Measurements from ENCODE around the gene ZNF541. TPM values are rescaled to one million over a fixed set of nuclear protein-coding genes. Genes with fewer than 3 reads are reported as not detected.

ZNF541 gene
- total RNA-seq, 1 experiment from 2014 or later, result 0.15 TPM

DNA sequence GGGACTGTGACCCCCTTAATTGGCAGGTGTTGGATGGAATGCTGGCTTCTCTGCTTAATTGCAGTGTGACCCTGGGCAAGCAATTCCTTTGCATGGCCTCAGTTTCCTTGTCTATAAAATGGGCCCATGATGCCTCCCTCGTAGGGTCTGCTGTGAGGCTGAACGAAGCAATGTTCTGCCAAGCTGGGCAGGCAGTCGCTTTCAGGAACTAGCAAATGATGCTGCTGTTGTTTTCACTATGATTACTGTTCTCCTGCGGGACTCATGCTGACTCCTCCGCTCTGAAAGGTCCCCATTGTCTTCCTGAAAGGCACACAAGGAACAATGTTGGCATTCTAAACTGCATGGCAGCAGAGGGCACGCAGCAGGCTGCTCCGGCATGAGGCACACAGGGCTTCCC is 42.8 kb upstream of the ZNF541 start:
- no peaks in the 10 kb centered on the region for H3K9me3 ChIP-seq (ENCODE audit: control insufficient read depth, insufficient read depth, low read depth, low read length)
- H3K4me3 ChIP-seq (ENCODE audit: low read depth in 2 of 2, low read length in 2 of 2), result no peak overlapping the region
- no peak for ATAC-seq
- CTCF ChIA-PET, result no interaction called here
- DNase-seq (ENCODE audit: low read depth, low spot score), result no peak
- POLR2A ChIA-PET, result no interaction called here
- no TSS peak for BruUV-seq (replicated peaks)
- peaks cover 35% of the 10 kb centered on the region for H3K4me1 ChIP-seq (ENCODE audit: control insufficient read depth, insufficient read depth, low read length)
- no peaks in the 10 kb centered on the region for H3K27me3 ChIP-seq (ENCODE audit: control insufficient read depth, insufficient read depth, low read length)
- no peak for TF ChIP-seq POLR2AphosphoS5 (IDR thresholded peaks at IDR 0.05; ENCODE audit: low read depth, low read length)
- TF ChIP-seq TCF7L2 (IDR thresholded peaks at IDR 0.05; ENCODE audit: low read depth, low read length), result no peak
- TF ChIP-seq, protein P1, sequence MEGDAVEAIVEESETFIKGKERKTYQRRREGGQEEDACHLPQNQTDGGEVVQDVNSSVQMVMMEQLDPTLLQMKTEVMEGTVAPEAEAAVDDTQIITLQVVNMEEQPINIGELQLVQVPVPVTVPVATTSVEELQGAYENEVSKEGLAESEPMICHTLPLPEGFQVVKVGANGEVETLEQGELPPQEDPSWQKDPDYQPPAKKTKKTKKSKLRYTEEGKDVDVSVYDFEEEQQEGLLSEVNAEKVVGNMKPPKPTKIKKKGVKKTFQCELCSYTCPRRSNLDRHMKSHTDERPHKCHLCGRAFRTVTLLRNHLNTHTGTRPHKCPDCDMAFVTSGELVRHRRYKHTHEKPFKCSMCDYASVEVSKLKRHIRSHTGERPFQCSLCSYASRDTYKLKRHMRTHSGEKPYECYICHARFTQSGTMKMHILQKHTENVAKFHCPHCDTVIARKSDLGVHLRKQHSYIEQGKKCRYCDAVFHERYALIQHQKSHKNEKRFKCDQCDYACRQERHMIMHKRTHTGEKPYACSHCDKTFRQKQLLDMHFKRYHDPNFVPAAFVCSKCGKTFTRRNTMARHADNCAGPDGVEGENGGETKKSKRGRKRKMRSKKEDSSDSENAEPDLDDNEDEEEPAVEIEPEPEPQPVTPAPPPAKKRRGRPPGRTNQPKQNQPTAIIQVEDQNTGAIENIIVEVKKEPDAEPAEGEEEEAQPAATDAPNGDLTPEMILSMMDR (IDR thresholded peaks at IDR 0.05), result no peak
- TF ChIP-seq SIN3A (IDR thresholded peaks at IDR 0.05; ENCODE audit: borderline replicate concordance, insufficient read depth, low read depth, low read length), result no peak
- TF ChIP-seq, protein P2, sequence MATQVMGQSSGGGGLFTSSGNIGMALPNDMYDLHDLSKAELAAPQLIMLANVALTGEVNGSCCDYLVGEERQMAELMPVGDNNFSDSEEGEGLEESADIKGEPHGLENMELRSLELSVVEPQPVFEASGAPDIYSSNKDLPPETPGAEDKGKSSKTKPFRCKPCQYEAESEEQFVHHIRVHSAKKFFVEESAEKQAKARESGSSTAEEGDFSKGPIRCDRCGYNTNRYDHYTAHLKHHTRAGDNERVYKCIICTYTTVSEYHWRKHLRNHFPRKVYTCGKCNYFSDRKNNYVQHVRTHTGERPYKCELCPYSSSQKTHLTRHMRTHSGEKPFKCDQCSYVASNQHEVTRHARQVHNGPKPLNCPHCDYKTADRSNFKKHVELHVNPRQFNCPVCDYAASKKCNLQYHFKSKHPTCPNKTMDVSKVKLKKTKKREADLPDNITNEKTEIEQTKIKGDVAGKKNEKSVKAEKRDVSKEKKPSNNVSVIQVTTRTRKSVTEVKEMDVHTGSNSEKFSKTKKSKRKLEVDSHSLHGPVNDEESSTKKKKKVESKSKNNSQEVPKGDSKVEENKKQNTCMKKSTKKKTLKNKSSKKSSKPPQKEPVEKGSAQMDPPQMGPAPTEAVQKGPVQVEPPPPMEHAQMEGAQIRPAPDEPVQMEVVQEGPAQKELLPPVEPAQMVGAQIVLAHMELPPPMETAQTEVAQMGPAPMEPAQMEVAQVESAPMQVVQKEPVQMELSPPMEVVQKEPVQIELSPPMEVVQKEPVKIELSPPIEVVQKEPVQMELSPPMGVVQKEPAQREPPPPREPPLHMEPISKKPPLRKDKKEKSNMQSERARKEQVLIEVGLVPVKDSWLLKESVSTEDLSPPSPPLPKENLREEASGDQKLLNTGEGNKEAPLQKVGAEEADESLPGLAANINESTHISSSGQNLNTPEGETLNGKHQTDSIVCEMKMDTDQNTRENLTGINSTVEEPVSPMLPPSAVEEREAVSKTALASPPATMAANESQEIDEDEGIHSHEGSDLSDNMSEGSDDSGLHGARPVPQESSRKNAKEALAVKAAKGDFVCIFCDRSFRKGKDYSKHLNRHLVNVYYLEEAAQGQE (IDR thresholded peaks at IDR 0.05; ENCODE audit: insufficient read depth in 1 of 2, low read depth in 2 of 2, low read length in 1 of 2), result no peak
- in situ Hi-C loops (cut with HindIII; ENCODE audit: low pct_unique_long_range_greater_than_20kb, low sequenced_read_pairs) (no loop called here), intact Hi-C loops (cut with micrococcal nuclease; ENCODE audit: unreplicated experiment) (no loop called here)
- no peak overlapping the region for H3K27ac ChIP-seq (ENCODE audit: low read length)
- H3K36me3 ChIP-seq (ENCODE audit: control insufficient read depth, insufficient read depth, low read length), result no peaks in the 10 kb centered on the region

DNA sequence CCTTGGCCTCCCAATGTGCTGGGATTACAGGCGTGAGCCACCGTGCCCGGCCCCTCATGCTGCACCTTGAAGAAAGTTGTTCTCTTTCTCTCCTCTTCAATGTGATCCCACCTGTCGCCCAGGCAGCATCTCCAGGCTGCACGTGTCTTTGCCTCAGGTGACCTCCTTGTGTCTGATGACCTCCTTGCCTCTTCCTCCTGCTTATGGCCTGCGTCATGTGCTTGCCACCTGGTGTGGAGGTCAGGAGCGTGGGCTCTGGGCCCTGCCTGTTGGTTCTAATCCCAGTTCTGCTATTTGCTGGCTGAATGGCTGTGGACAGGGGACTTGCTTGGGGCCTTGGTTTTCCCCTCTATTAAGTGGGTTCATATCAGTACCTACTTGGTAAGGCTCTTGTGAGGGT is 42.3 kb upstream of the ZNF541 start:
- DNase-seq (ENCODE audit: low read depth, low spot score), result no peak
- no TSS peak for BruUV-seq (replicated peaks)
- CTCF ChIA-PET, result no interaction called here
- no peak for ATAC-seq
- in situ Hi-C loops (cut with HindIII; ENCODE audit: low pct_unique_long_range_greater_than_20kb, low sequenced_read_pairs), result no loop called here
- H3K9me3 ChIP-seq (ENCODE audit: control insufficient read depth, insufficient read depth, low read depth, low read length), result no peaks in the 10 kb centered on the region
- intact Hi-C loops (cut with micrococcal nuclease; ENCODE audit: unreplicated experiment), result no loop called here
- TF ChIP-seq SIN3A (IDR thresholded peaks at IDR 0.05; ENCODE audit: borderline replicate concordance, insufficient read depth, low read depth, low read length) (no peak), TCF7L2 (IDR thresholded peaks at IDR 0.05; ENCODE audit: low read depth, low read length) (no peak), POLR2AphosphoS5 (IDR thresholded peaks at IDR 0.05; ENCODE audit: low read depth, low read length) (no peak)
- TF ChIP-seq, protein P2 (IDR thresholded peaks at IDR 0.05; ENCODE audit: insufficient read depth in 1 of 2, low read depth in 2 of 2, low read length in 1 of 2), result no peak
- TF ChIP-seq, protein P1 (IDR thresholded peaks at IDR 0.05), result no peak
- no peaks in the 10 kb centered on the region for H3K36me3 ChIP-seq (ENCODE audit: control insufficient read depth, insufficient read depth, low read length)
- POLR2A ChIA-PET, result no interaction called here
- H3K4me3 ChIP-seq (ENCODE audit: low read depth in 2 of 2, low read length in 2 of 2), result no peak overlapping the region
- H3K4me1 ChIP-seq (ENCODE audit: control insufficient read depth, insufficient read depth, low read length), result peaks cover 38% of the 10 kb centered on the region
- H3K27me3 ChIP-seq (ENCODE audit: control insufficient read depth, insufficient read depth, low read length), result no peaks in the 10 kb centered on the region
- H3K27ac ChIP-seq (ENCODE audit: low read length), result no peak overlapping the region

Measured in Panc1 (cell line).